Activated naive CD8-positive, alpha-beta T cell treated with anti-CD3 and anti-CD28 coated beads for 36 hours (primary cell): ENCODE results near the gene GRIK4. TPM values are rescaled to one million over a fixed set of nuclear protein-coding genes. Genes with fewer than 3 reads are reported as not detected.

ENCODE experiments used
- DNase-seq: peaks from one replicate; pipeline ENCODE4 v3.0.0; 2021
- H3K27ac Mint-ChIP-seq: one replicate; pipeline ENCODE4 v1.8.0; 2022; ENCODE audit warnings: mild to moderate bottlenecking, moderate library complexity, mixed read lengths
- H3K27me3 Mint-ChIP-seq: one replicate; pipeline ENCODE4 v1.8.0; 2022; ENCODE audit warnings: mild to moderate bottlenecking, mixed read lengths
- H3K36me3 Mint-ChIP-seq: one replicate; pipeline ENCODE4 v1.8.0; 2021; ENCODE audit warnings: mild to moderate bottlenecking, mixed read lengths
- H3K4me1 Mint-ChIP-seq: one replicate; pipeline ENCODE4 v1.8.0; 2021; ENCODE audit warnings: mixed read lengths
- H3K4me3 Mint-ChIP-seq: one replicate; pipeline ENCODE4 v1.8.0; 2022; ENCODE audit warnings: mild to moderate bottlenecking, moderate library complexity, mixed read lengths
- H3K9me3 Mint-ChIP-seq: one replicate; pipeline ENCODE4 v1.8.0; 2022; ENCODE audit warnings: mixed read lengths
- total RNA-seq, 2 experiments: library from RNA; stranded (reverse); gene quantifications; one replicate each; pipeline ENCODE4 v1.2.3, GENCODE V29; 2021

The GRIK4 gene
- total RNA-seq, 2 experiments from 2014 or later, result 0.40 to 0.43 TPM

DNA sequence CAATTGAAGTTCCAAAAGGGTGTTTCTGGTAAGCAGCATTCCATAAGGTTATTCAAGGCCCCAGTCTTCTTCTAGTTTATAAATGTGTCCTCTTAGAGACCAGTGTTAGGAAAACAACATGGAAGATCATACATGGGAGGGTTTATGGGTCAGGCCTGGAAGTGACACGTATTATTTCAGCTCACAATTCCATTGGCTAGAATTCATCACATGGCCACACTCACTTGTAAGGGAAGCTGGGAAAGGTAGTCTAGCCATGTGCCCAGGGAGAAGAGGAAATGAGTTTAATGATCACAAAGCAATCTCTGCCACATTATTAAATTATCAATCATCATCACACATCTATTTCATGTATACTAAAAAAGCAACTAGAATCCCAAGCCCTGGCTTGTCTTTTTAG lies 330.6 kb downstream of the GRIK4 start:
- no peak overlapping the region for H3K27ac Mint-ChIP-seq
- H3K36me3 Mint-ChIP-seq, result no peaks in the 10 kb centered on the region
- no peak for DNase-seq
- peaks cover 2% of the 10 kb centered on the region for H3K4me1 Mint-ChIP-seq
- H3K9me3 Mint-ChIP-seq, result no peaks in the 10 kb centered on the region
- H3K27me3 Mint-ChIP-seq, result peaks cover 3% of the 10 kb centered on the region
- H3K4me3 Mint-ChIP-seq, result no peak overlapping the region

DNA sequence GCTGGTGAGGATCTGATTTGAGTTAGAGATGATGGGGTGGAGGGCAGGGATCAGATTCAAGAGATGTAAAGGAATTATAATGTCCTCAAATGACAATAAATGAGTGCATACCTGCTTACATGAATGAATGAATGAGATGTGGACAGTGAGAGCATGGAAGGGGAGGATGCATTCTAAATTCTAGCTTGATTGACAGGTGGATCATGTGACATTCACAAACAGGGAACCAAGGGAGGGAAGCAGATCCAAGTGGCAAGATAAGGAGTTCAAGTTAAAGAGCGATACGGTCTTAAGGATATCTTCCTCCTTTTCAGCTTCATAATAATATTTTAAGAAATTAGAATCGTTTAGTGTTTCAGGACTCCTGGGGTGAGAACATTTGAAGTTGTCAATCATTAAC lies 341.9 kb downstream of the GRIK4 start:
- Mint-ChIP-seq H3K9me3 (no peaks in the 10 kb centered on the region), H3K4me3 (no peak overlapping the region), H3K36me3 (no peaks in the 10 kb centered on the region)

DNA sequence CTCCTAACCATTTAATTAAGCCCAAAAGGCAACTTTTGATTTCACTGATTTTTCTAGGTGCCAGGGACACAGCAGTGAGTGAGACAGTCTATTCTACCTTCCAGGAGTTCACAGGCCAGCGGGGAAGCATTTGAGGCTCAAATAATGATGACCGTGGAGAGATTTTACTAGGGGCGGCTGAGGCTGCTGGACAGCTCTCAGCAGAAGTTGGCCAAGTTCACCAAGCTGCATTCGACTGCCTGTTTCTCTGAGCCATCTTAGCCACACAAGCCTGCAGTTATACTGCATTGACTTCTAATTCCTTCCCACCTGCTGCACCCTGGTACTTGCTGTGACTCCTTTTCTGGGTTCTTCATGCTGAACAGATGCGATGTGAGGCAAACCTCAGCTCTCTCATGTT lies 343.4 kb downstream of the GRIK4 start:
- no peak overlapping the region for H3K4me3 Mint-ChIP-seq
- H3K4me1 Mint-ChIP-seq, result no peaks in the 10 kb centered on the region
- DNase-seq, result no peak
- H3K27ac Mint-ChIP-seq, result no peak overlapping the region
- H3K27me3 Mint-ChIP-seq, result peaks cover 5% of the 10 kb centered on the region
- H3K36me3 Mint-ChIP-seq, result no peaks in the 10 kb centered on the region
- no peaks in the 10 kb centered on the region for H3K9me3 Mint-ChIP-seq

More for the DNA sequence above, 341.9 kb downstream of the GRIK4 start:
- Mint-ChIP-seq H3K27me3 (peaks cover 12% of the 10 kb centered on the region), H3K4me1 (no peaks in the 10 kb centered on the region), H3K27ac (no peak overlapping the region)
- no peak for DNase-seq

DNA sequence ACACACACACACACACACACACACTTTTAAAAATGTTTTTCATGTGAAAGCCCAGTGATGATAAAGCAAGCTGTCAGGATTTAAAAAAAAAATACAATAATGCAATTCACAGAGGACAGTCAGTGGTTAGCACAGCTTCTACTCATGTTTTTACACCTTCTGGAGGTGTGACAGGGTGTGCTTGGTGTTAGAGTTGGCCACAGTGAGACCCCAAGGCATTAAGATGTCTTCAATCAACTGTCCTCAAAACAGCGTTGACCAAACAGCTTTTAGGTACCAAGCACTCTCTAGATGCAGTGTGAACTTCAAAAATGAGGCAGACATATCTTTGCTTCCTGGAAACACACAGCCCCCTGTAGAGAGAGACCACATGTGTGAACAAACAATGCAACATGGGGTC lies 346.0 kb downstream of the GRIK4 start:
- H3K4me3 Mint-ChIP-seq, result no peak overlapping the region
- DNase-seq, result no peak
- no peaks in the 10 kb centered on the region for H3K9me3 Mint-ChIP-seq
- H3K36me3 Mint-ChIP-seq, result no peaks in the 10 kb centered on the region
- H3K27ac Mint-ChIP-seq, result no peak overlapping the region
- H3K27me3 Mint-ChIP-seq, result no peaks in the 10 kb centered on the region
- H3K4me1 Mint-ChIP-seq, result no peaks in the 10 kb centered on the region

DNA sequence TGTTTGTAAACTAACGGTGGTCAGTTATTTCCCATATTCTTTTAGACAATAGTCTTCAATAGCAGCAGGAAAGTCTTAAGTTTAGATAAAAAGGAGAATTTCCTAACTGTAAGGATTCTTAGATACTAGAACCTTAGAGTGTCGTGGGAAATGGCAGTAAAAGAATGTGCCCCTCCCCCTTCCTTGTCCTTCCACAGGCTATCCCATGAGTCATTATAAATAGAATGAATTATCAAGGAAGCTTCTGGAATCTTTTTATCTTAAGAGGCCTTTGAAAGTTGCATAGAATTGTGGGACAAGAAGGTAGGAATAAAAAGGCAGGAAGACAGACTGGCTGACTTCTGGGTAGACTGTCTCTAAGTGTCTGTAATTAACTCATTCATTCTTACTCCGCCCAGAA lies 347.2 kb downstream of the GRIK4 start:
- no peaks in the 10 kb centered on the region for H3K36me3 Mint-ChIP-seq
- H3K4me1 Mint-ChIP-seq, result no peaks in the 10 kb centered on the region
- no peak overlapping the region for H3K27ac Mint-ChIP-seq
- DNase-seq, result no peak
- no peak overlapping the region for H3K4me3 Mint-ChIP-seq
- peaks cover 2% of the 10 kb centered on the region for H3K27me3 Mint-ChIP-seq
- no peaks in the 10 kb centered on the region for H3K9me3 Mint-ChIP-seq

DNA sequence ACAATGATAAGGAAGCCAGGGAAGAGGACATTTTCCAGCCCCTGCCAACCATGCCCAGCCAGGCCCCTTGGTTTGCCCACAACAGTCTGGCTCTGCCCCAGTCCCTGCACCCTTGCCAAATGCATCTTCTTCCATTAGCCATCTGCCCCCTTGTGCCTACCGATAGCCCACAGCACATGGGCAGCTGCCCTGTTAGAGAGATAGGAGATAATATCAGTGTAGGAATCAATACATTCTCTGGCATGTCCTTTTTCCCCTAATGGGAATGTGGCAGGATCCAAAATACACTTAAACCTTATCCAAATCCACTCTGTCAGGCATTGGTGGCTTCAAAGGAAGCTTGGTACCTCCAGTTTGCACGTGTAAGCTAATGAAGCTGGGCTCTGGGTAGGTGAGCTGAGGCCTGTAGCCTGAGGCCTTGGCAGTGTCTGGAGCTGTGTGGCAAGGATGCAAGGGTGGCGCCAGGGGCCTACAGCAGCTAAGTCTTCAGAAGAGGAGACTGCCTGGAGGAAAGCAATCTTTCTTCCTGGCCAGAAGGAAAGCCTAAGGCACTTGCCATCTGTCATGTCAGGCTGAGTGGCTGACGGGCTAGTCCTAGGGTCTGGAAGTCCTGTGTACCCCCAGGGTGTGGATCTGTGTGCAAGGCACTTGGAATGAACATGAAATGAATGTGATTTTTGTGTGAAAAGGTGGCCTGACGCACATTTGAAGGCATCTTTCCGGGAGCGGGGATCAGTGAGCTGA lies 348.2 kb downstream of the GRIK4 start:
- DNase-seq, result no peak
- Mint-ChIP-seq H3K4me1 (no peaks in the 10 kb centered on the region), H3K36me3 (no peaks in the 10 kb centered on the region), H3K4me3 (no peak overlapping the region), H3K9me3 (no peaks in the 10 kb centered on the region), H3K27ac (no peak overlapping the region), H3K27me3 (peaks cover 4% of the 10 kb centered on the region)

DNA sequence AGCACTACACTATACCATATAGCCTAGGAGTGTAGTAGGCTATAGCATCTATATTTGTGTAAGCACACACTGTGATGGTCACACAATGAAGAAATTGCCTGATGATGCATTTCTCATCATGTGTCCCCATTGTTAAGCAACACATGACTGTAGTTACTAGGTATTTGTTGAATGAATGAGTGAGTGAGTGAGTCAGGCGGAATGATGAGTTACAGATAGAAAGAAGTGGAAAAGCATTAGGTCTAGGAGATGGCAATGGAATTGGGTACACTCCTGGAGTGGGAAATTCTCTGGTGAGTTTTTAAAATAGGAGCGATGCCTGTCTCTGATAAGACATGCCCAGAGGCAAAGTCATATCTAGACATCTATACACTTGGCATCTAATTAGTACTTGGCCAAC lies 351.8 kb downstream of the GRIK4 start:
- H3K36me3 Mint-ChIP-seq, result no peaks in the 10 kb centered on the region
- no peak for DNase-seq
- no peaks in the 10 kb centered on the region for H3K9me3 Mint-ChIP-seq
- peaks cover 11% of the 10 kb centered on the region for H3K27me3 Mint-ChIP-seq
- no peak overlapping the region for H3K4me3 Mint-ChIP-seq
- no peak overlapping the region for H3K27ac Mint-ChIP-seq
- H3K4me1 Mint-ChIP-seq, result no peaks in the 10 kb centered on the region

DNA sequence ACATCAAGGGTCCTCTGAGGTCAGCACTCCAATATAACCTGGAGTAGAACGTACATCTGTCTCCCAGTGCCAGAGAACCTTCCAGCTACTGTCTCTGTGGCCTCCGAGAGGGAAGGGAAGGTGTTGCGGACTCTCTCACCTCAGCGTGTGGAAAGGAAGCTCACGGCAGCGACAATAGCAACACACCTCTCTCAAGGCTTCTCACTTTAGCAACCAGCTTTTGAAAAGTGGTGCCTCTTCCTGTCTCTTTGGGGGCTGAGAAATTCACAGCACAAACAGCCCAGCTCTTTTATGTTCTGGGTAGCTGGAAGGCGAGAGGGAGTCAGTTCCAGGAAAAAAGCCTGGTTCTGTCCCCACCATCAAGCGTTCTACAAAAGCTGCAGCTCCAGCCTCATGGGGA lies 355.5 kb downstream of the GRIK4 start:
- peaks cover 19% of the 10 kb centered on the region for H3K27me3 Mint-ChIP-seq
- H3K36me3 Mint-ChIP-seq, result no peaks in the 10 kb centered on the region
- no peak overlapping the region for H3K4me3 Mint-ChIP-seq
- DNase-seq, result no peak
- no peaks in the 10 kb centered on the region for H3K4me1 Mint-ChIP-seq
- no peaks in the 10 kb centered on the region for H3K9me3 Mint-ChIP-seq
- no peak overlapping the region for H3K27ac Mint-ChIP-seq

DNA sequence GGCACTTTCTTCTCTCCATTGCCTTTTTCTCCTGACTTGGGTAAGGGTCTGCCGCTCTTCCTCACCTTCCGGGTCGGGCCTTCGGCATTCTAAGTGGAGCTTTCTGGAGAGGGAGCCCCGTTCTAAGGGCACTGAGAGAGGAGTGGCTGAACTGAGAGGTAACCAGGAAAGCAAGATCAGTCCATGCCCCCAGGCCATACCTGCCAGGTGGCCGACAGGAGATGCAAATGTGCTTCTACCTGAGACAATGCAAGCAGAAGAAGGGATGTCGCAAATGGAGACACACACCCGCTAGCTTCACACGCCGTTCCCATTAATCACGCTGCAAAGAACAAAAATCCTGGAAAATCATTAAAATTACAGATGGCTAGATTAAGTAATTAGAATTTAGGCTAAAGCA lies 356.0 kb downstream of the GRIK4 start:
- H3K27me3 Mint-ChIP-seq, result peaks cover 19% of the 10 kb centered on the region
- H3K9me3 Mint-ChIP-seq, result no peaks in the 10 kb centered on the region
- no peak overlapping the region for H3K4me3 Mint-ChIP-seq
- no peak overlapping the region for H3K27ac Mint-ChIP-seq
- no peaks in the 10 kb centered on the region for H3K4me1 Mint-ChIP-seq
- no peaks in the 10 kb centered on the region for H3K36me3 Mint-ChIP-seq
- DNase-seq, result no peak

DNA sequence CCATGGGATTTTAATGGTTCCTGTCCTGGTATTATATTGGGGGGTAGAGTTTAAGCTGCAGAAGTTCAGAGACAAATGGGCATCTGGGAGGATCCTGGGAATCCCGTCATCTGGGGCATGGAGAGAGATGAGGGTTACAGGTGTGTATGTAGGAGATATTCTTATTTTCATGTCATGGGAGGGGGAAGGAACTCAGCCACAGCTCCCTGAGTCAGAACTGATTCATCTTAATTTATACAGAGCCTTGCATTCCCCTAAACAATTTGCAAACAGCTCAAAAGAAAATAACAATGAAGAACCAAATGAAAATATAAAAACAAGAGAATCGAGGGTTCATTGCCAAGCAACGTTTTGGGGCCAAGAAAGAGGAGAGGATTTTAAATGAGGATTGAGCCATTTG lies 356.4 kb downstream of the GRIK4 start:
- H3K4me1 Mint-ChIP-seq, result no peaks in the 10 kb centered on the region
- no peak for DNase-seq
- H3K9me3 Mint-ChIP-seq, result no peaks in the 10 kb centered on the region
- H3K4me3 Mint-ChIP-seq, result no peak overlapping the region
- H3K27ac Mint-ChIP-seq, result no peak overlapping the region
- H3K36me3 Mint-ChIP-seq, result no peaks in the 10 kb centered on the region
- peaks cover 19% of the 10 kb centered on the region for H3K27me3 Mint-ChIP-seq

DNA sequence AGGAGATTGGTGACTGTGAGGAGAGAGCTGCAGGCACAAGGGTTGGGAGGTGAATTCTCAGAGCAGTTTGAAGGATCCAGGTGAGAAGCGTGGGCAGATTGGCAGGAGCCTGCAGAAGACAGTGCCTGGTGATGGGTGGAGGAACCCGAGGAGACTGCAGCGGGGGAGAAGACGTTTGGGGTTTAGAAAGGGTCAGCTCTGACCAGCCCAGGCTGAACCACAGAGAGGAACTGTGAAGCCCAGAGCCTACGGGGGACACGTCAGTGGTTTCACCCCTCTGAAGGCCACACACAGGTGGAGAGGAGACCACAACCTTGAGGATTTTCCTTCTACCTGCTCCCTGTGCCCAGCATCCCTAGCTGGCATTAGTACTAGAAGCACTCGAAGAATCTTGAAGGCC lies 357.5 kb downstream of the GRIK4 start:
- no peaks in the 10 kb centered on the region for H3K4me1 Mint-ChIP-seq
- DNase-seq, result no peak
- H3K9me3 Mint-ChIP-seq, result no peaks in the 10 kb centered on the region
- H3K36me3 Mint-ChIP-seq, result no peaks in the 10 kb centered on the region
- no peak overlapping the region for H3K27ac Mint-ChIP-seq
- no peak overlapping the region for H3K4me3 Mint-ChIP-seq
- H3K27me3 Mint-ChIP-seq, result peaks cover 21% of the 10 kb centered on the region

DNA sequence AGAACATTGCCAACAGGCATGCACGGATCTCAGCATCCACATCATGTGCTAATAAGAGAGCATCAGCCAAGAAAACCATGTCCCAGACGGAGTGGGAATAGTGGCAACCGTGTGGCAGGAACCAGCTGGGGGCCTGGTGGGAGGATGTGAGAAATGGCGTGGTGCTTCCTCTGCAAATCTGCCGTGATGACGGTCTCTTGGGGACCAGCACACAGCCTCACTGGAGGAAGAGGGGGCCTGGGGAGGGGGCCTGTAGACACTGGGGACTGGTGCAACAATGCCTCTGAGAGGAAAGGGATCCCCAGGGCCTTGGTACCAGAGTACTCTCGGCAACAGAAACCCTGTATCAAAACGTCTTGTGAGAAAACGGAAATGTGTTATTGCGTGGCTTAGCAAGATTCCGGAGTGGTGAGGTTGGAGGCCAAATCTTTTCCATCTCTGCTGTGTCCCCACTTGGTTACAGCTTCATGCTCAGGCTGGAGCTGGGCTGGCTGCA lies 358.0 kb downstream of the GRIK4 start:
- Mint-ChIP-seq H3K9me3 (no peaks in the 10 kb centered on the region), H3K27me3 (peaks cover 21% of the 10 kb centered on the region), H3K4me3 (no peak overlapping the region), H3K4me1 (no peaks in the 10 kb centered on the region), H3K36me3 (no peaks in the 10 kb centered on the region), H3K27ac (no peak overlapping the region)
- no peak for DNase-seq

DNA sequence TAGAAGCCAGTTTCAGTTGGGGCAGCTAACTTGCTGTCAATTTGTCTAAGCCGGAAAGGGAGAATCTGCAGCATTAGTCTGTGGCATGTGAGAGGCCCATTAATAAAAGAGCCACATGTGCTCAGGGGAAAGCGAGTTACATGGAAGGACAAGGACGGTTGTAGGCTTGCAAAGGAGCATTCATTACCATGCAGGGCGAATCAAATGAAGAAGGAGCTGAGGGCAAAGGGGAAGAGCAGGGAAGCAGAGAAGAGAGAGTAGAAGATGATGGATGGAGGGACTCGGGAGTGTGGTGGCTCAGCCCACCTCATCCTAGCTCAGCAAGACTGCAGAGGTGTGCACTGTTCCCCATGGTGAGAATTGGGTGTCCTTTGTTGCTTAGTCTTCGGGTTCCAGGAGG lies 359.6 kb downstream of the GRIK4 start:
- DNase-seq, result no peak
- Mint-ChIP-seq H3K27me3 (peaks cover 17% of the 10 kb centered on the region), H3K27ac (no peak overlapping the region), H3K9me3 (peaks cover 4% of the 10 kb centered on the region), H3K4me1 (no peaks in the 10 kb centered on the region), H3K36me3 (no peaks in the 10 kb centered on the region), H3K4me3 (no peak overlapping the region)

DNA sequence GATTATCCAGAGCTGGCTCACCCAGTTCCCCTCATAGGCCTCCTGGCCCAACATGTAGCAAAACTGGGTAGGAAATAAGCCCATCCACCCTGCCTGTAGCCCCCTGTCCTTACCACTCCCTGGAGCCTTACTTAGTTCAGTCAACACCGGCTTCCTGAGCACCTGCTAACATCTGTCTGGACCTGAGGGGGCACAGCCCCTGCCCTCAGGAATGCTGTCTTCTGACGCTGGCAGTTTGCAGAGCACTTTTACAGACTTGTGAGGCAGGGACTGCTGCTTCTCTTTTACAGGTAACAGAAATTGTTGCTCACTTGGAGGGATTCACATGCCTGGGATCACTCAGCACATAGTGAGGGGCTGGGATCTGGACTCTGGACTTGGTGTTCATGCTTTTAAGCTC lies 360.4 kb downstream of the GRIK4 start:
- H3K4me3 Mint-ChIP-seq, result no peak overlapping the region
- H3K27ac Mint-ChIP-seq, result no peak overlapping the region
- peaks cover 17% of the 10 kb centered on the region for H3K27me3 Mint-ChIP-seq
- no peak for DNase-seq
- peaks cover 6% of the 10 kb centered on the region for H3K9me3 Mint-ChIP-seq
- H3K4me1 Mint-ChIP-seq, result no peaks in the 10 kb centered on the region
- H3K36me3 Mint-ChIP-seq, result no peaks in the 10 kb centered on the region

DNA sequence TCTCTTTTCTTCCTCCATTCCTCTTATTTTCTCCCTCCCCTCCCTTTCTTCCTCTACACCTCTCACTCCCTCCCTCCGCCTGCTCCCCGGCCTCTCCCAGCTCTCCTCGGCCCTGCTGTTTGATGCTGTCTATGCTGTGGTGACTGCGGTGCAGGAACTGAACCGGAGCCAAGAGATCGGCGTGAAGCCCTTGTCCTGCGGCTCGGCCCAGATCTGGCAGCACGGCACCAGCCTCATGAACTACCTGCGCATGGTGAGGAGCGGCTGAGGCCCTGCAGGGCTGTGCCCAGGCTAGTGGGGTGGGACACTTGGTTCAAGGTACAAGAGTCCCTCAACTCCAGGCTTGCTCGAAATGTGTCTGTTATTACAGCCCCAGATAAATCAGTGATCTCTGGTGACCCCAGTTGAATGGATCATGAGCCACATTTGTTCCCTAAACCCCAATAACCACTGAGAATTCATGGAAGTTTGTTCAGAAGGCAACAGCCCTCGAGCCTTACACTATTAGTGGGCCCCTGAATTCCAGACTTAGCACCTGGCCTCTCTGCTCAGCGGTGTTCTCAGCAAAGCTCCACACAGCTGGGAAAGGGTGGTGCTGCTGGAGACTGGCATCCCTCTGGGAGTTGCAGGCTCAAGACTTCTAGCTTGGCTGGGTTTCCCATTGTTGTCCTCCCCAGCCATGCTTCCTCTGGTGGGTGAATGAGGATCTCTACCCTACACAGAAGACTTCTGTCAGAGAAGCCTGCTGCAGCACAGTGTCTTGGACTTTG lies 362.6 kb downstream of the GRIK4 start:
- Mint-ChIP-seq H3K4me1 (no peaks in the 10 kb centered on the region), H3K27me3 (peaks cover 13% of the 10 kb centered on the region), H3K9me3 (peaks cover 6% of the 10 kb centered on the region), H3K36me3 (no peaks in the 10 kb centered on the region), H3K4me3 (no peak overlapping the region), H3K27ac (no peak overlapping the region)
- DNase-seq, result no peak

DNA sequence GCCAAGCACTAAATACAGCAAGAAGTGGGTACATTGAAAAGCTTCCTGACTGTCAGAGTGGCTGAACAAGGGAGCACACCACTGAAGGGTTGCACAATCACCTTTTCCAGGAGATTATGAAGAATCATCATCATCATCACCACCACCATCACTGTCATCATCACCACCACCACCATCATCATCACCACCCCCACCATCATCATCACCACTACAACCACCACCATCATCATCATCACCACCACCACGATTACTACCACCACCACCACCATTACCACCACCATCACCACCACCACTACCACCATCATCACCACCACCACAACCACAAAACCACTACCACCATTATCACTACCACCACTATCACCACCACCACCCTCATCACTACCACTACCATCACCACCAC lies 364.4 kb downstream of the GRIK4 start:
- H3K36me3 Mint-ChIP-seq, result no peaks in the 10 kb centered on the region
- no peaks in the 10 kb centered on the region for H3K4me1 Mint-ChIP-seq
- H3K27ac Mint-ChIP-seq, result no peak overlapping the region

More for the DNA sequence above, 364.4 kb downstream of the GRIK4 start:
- H3K4me3 Mint-ChIP-seq, result no peak overlapping the region
- no peak for DNase-seq
- peaks cover 10% of the 10 kb centered on the region for H3K27me3 Mint-ChIP-seq
- peaks cover 6% of the 10 kb centered on the region for H3K9me3 Mint-ChIP-seq
